GM19324 (cell line): ENCODE data around the gene MTUS2.

Experiments used
- ATAC-seq: cut with Tn5 transposase; IDR thresholded peaks from one replicate; pipeline ENCODE4 v1.9.1; 2021; ENCODE audit warnings: mild to moderate bottlenecking, moderate library complexity; ENCODE audit not compliant: unreplicated experiment, low FRiP score

The MTUS2 gene

GRCh38 chr13:29434217-29434945, 614.2 kb downstream of the MTUS2 start:
- ATAC-seq = peak; percentile 68

GRCh38 chr13:29435125-29435911, 615.2 kb downstream of the MTUS2 start:
- ATAC-seq = no peak

- ATAC-seq = no peak
These were observed 616.2 kb downstream of the MTUS2 start for GRCh38 chr13:29436291-29436690.

- no peak for ATAC-seq
These were observed 616.7 kb downstream of the MTUS2 start for GRCh38 chr13:29436721-29437280.

GRCh38 chr13:29438769-29439168, 618.6 kb downstream of the MTUS2 start:
- ATAC-seq = no peak

- ATAC-seq = no peak
These were observed 619.7 kb downstream of the MTUS2 start for GRCh38 chr13:29439601-29440388.

- ATAC-seq = no peak
These were observed 621.2 kb downstream of the MTUS2 start for GRCh38 chr13:29441306-29441705.

- no peak for ATAC-seq
These were observed 625.9 kb downstream of the MTUS2 start for GRCh38 chr13:29446016-29446415.

- no peak for ATAC-seq
These were observed 628.0 kb downstream of the MTUS2 start for GRCh38 chr13:29448174-29448573.

GRCh38 chr13:29449726-29450125, 629.6 kb downstream of the MTUS2 start:
- ATAC-seq = no peak

GRCh38 chr13:29451976-29452375, 631.8 kb downstream of the MTUS2 start:
- no peak for ATAC-seq

- no peak for ATAC-seq
These were observed 632.9 kb downstream of the MTUS2 start for GRCh38 chr13:29452773-29453616.

- no peak for ATAC-seq
These were observed 633.5 kb downstream of the MTUS2 start for GRCh38 chr13:29453617-29454011.

- ATAC-seq = no peak
These were observed 634.9 kb downstream of the MTUS2 start for GRCh38 chr13:29454931-29455481.

GRCh38 chr13:29456419-29456818, 636.3 kb downstream of the MTUS2 start:
- no peak for ATAC-seq

- no peak for ATAC-seq
These were observed 637.2 kb downstream of the MTUS2 start for GRCh38 chr13:29457299-29457698.

GRCh38 chr13:29458419-29458818, 638.3 kb downstream of the MTUS2 start:
- ATAC-seq = no peak

- ATAC-seq = no peak
These were observed 639.7 kb downstream of the MTUS2 start for GRCh38 chr13:29459813-29460355.

GRCh38 chr13:29464105-29464679, 644.1 kb downstream of the MTUS2 start:
- ATAC-seq = no peak
